ENCODE measurements around the gene C2CD4C. TPM values are rescaled to one million over a fixed set of nuclear protein-coding genes. Genes with fewer than 3 reads are reported as not detected.

C2CD4C gene
- polyA plus RNA-seq, 3 donors = not detected

GRCh38 chr19:362683-363082 is 46.3 kb downstream of the C2CD4C start:
- Histone ChIP-seq H3K4me3 (replicated peaks in 1 of 3; ENCODE audit: low read depth in 2 of 3, low read length in 3 of 3) (no peak overlapping the region), H3K9ac (ENCODE audit: insufficient read depth, low read length, poor library complexity, severe bottlenecking) (no peak overlapping the region), H3K36me3 (replicated peaks in 1 of 2; ENCODE audit: control insufficient read depth in 1 of 2, insufficient read depth in 2 of 2, low read length in 2 of 2) (no peaks in the 10 kb centered on the region), H2AFZ (ENCODE audit: insufficient read depth, low read depth, low read length, poor library complexity, severe bottlenecking) (no peak overlapping the region), H3K4me1 (ENCODE audit: control insufficient read depth in 1 of 2, insufficient read depth in 2 of 2, low read length in 2 of 2) (no peaks in the 10 kb centered on the region), H3K9me3 (replicated peaks in 1 of 2; ENCODE audit: control insufficient read depth in 1 of 2, insufficient read depth in 1 of 2, low read length in 2 of 2) (no peaks in the 10 kb centered on the region), H3K79me2 (ENCODE audit: insufficient read depth, low read length) (no peaks in the 10 kb centered on the region), H3K4me2 (replicated peaks; ENCODE audit: extremely low read depth, low read length, poor library complexity, severe bottlenecking) (no peak overlapping the region), H3K27ac (ENCODE audit: low read depth in 1 of 2, low read length in 2 of 2) (no peak overlapping the region), H3K27me3 (ENCODE audit: control insufficient read depth in 2 of 2, insufficient read depth in 2 of 2, low read length in 2 of 2) (no peaks in the 10 kb centered on the region), H4K20me1 (ENCODE audit: insufficient read depth, low read length) (no peaks in the 10 kb centered on the region)
- DNase-seq = no peak
- Mint-ChIP-seq H3K36me3 (no peaks in the 10 kb centered on the region), H3K9me3 (peaks cover 0 to 18% (median 0%) of the 10 kb centered on the region in 7 donors), H3K4me1 (peaks cover 2% of the 10 kb centered on the region), H3K4me3 (no peak overlapping the region), H3K27me3 (ENCODE audit: low read depth in 3 of 3) (peaks cover 5 to 16% (median 12%) of the 10 kb centered on the region in 3 donors), H3K27ac (no peak overlapping the region)
- 90% methylated on average over 11 of the region's 11 CpGs for WGBS (ENCODE audit: insufficient coverage)
- intact Hi-C loops (cut with micrococcal nuclease) = no loop called here
- no peak for TF ChIP-seq CTCF (IDR thresholded peaks at IDR 0.05)

- Mint-ChIP-seq H3K9me3 (peaks cover 0 to 18% (median 0%) of the 10 kb centered on the region in 7 donors), H3K27me3 (ENCODE audit: low read depth in 3 of 3) (peaks cover 5 to 11% (median 9%) of the 10 kb centered on the region in 3 donors), H3K27ac (peak overlapping the region in 1 of 7 donors; percentile 68), H3K4me3 (no peak overlapping the region), H3K4me1 (peaks cover 2% of the 10 kb centered on the region), H3K36me3 (no peaks in the 10 kb centered on the region)
- H3K9ac ChIP-seq (ENCODE audit: insufficient read depth, low read length, poor library complexity, severe bottlenecking) = no peak overlapping the region
- H2AFZ ChIP-seq (ENCODE audit: insufficient read depth, low read depth, low read length, poor library complexity, severe bottlenecking) = no peak overlapping the region
- H3K9me3 ChIP-seq (replicated peaks in 1 of 2; ENCODE audit: control insufficient read depth in 1 of 2, insufficient read depth in 1 of 2, low read length in 2 of 2) = no peaks in the 10 kb centered on the region
- H3K36me3 ChIP-seq (replicated peaks in 1 of 2; ENCODE audit: control insufficient read depth in 1 of 2, insufficient read depth in 2 of 2, low read length in 2 of 2) = no peaks in the 10 kb centered on the region
- no peak overlapping the region for H3K4me3 ChIP-seq (replicated peaks in 1 of 3; ENCODE audit: low read depth in 2 of 3, low read length in 3 of 3)
- no peaks in the 10 kb centered on the region for H3K4me1 ChIP-seq (ENCODE audit: control insufficient read depth in 1 of 2, insufficient read depth in 2 of 2, low read length in 2 of 2)
- no peaks in the 10 kb centered on the region for H3K27me3 ChIP-seq (ENCODE audit: control insufficient read depth in 2 of 2, insufficient read depth in 2 of 2, low read length in 2 of 2)
- no peaks in the 10 kb centered on the region for H4K20me1 ChIP-seq (ENCODE audit: insufficient read depth, low read length)
- H3K79me2 ChIP-seq (ENCODE audit: insufficient read depth, low read length) = no peaks in the 10 kb centered on the region
- H3K27ac ChIP-seq (ENCODE audit: low read depth in 1 of 2, low read length in 2 of 2) = no peak overlapping the region
- no peak for DNase-seq
- WGBS (ENCODE audit: insufficient coverage) = 96% methylated on average over 8 of the region's 11 CpGs
- no peak overlapping the region for H3K4me2 ChIP-seq (replicated peaks; ENCODE audit: extremely low read depth, low read length, poor library complexity, severe bottlenecking)
- no peak for TF ChIP-seq CTCF (IDR thresholded peaks at IDR 0.05)
- intact Hi-C loops (cut with micrococcal nuclease) = no loop called here
Measured at GRCh38 chr19:362154-362553, 46.8 kb downstream of the C2CD4C start.

Measured in CD14-positive monocyte (primary cell).